Measurements from ENCODE around the gene MAD2L1BP.
A peak's percentile ranks its signal among the peaks of the same experiment; 100 is the strongest.
"Not testable (repeated sequence)": the region's sequence is repeated elsewhere in the genome, so short reads cannot be mapped to it uniquely, and the experiment has no call there.

The MAD2L1BP gene

DNA sequence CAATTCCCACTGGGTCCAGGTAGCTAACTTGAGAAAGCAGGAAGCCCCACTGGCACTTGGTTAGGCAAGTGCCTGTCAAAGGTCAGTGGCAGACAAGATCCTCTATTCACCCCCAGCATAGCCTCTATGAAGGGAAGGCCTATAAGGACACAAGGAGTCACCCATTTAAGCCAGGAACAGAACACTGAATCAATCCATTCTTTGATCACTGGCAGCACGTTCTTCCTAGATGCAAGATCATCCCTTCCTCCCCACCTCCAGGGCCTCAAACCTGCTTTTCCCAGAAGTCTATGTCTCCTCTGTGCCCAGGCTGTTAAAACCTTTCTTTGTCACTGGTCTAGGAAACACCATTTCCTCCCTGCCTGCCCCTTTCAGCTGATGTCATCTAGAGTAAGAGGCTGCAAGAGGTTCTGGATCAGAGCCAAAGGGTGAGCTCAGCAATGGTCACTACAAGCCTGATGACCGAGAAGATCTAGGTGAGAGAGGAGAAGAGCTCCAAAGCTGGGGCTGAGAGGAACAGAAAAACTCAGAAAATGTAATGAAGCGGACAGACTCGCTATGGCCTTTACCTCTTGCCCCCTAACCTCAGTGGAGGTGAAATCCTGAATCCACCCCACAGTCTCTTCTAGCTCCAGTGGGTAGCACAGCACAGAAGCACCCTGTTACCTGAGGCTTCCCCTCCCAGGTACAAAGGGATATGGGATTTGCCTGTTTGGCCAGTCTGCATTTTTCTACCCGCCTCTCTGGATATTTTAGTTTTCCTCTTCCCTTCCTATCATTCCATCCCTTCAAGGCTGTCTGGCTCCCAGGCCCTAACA is 8.4 kb upstream of the MAD2L1BP start:
- peak; percentile 99 for DNase-seq

DNA sequence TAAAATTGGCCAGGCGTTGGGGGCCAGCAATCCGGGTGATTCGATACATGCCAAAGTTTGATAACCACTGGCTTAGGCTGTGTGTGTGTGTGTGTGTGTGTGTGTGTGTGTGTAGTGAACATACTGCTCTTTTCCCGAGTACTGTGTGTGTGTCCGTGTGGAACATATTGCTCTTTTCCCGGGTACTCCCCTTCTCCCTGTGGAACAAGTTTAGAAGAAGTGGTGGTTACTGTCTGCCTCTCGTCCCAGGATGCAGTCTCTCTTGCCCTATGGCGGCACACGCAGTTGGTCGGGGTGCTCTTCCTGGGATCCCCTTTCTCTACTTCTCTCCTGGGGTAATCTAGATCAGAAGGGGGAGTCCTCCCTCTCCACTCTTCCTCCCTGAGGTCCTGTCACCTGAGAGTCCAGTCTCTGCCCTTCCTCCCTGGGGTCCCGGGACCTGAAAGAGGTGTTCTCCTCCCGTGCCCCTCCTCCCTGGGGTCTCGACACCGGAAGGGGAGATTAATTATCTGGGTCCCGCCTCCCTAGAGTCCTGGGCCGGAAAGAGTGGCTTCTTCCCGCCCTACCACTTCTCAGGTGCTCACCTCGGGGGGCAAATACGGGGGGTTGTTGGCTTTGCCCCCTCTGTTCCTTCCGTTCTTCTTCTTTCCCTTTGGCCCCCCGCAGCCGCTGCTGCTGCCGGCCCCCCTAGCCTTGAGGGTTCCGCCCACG is 7.1 kb upstream of the MAD2L1BP start:
- peak; percentile 72 for DNase-seq

DNA sequence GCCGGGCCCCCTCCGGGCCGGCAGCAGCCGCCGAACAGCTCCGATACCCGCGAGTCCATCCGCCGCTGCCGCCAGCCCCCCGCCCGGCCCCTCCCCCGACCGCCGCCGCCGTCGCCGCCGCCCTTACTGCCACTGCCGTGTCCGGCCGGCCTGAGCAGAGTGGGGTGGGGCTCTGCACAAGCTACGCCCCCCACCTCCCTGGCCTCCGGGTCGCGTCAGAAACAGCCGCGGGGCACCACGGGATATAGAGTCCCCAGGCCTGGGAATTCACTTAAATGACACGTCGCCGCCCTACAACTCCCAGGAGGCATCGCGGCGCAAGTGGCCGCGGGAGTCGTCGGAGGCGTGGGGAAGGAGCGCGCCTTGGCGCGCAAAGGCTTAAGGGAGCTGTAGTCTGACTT is 6.5 kb upstream of the MAD2L1BP start, which contains the start of gene GTPBP2:
Gene GTPBP2 (minus strand): TSS at position 161 of the 401 bp plus-strand sequence. CDS start 102 bp downstream, at position 59.
- peak; percentile 100 for DNase-seq

DNA sequence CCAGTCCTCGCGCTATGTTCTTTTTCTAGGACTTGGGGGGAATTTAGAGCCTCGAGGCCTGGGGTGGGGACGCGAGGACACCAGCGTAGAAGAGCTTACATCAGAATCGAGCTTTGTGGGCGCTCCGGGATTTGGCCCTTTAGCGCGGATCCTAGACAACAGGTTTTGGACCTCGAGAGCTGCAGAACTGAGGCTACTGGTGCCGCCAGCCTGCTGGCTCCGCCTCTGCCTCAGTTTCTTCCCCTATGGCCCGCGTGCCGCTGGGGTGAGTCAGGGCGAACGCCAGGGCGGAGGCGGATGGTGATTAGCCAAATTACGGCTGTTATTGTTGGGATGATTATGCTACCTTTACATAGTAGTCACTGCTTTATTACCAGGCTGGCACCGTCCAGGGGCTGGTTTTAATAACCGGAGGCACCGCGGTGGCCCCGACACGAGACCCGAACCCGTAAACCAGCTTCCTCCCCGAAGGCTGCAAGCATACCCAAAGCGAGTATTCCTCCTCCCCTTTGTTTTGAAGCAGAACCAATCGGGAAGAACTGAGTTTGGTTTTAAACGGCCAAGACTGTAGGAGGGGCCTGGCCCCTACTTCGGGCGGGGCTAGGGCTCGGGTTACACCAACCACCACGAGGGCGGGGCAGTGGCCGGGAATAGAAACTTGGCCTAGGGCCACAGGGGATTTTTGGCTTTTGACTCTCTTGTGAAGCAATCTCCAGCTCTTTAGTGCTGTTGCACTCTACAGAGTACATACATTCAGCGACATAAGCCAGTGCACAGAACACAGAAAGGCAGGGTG is 5.9 kb upstream of the MAD2L1BP start:
- peak; percentile 98 for DNase-seq

DNA sequence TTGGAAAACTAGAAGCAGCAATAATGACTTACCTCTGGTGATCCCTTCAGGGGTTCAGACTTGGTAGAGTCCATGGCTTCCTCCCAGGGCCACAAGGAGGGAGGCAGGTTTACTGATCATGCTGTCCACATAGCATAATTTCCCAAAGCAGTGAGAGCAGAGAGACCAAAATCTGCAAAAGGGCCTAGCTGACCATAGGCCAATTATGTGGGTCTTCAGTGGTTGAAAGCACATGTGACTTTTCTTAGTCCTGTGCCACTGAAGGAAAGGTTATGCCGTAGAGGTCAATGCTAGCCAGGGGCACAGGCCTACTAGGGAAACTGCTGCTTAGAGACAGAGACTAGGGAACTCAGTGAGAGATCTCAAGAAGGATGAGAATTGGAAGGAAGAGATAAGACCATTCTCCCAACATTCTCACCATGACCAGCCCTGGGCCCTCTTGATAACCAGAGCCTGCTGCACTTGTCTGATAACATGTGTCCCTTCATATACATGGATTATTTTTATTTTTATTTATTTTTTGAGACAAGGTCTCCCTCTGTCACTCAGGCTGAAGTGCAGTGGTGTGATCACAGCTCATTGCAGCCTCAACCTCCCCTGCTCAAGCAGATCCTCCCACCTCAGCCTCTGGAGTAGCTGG is 4.5 kb upstream of the MAD2L1BP start:
- DNase-seq: peak; percentile 31

DNA sequence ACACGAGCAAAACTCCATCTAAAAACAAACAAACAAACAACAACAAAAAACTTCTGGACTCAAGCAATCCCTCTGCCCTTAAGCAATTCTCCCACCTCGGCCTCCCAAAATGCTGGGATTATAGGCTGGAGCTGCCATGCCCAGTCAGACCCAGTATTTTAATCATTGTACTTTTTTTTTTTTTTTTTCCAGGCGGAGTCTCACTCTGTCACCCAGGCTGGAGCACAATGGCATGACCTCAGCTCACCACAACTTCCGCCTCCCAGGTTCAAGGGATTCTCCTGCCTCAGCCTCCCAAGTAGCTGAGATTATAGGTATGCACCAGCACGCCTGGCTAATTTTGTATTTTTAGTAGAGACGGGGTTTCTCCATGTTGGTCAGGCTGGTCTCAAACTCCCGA is 2.6 kb upstream of the MAD2L1BP start:
- not testable (repeated sequence) for DNase-seq

DNA sequence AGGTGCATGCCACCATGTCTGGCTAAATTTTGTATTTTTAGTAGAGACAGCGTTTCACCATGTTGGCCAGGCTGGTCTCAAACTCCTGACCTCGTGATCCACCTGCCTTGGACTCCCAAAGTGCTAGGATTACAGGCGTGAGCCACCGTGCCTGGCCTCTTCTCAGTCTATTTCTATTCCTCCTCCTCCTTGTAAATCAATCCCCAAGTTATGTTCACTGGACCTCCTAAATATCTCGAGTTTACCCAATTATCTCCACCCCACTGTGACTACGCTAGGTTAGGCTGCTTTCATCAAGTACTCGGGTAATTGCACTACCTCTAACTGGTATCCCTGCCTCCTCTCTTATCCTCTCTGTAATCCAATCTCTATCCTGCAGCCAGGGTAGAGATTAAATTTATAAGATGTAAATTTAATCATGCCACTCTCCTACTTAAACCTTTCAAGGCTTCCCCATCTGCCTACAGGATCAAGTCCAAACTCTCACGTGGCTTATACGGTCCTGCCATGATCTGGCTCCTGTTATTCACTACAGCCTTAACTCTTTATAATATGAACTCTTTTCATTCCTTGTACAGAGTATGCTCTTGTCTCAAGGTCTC is 837 bp upstream of the MAD2L1BP start:
- DNase-seq: no peak

DNA sequence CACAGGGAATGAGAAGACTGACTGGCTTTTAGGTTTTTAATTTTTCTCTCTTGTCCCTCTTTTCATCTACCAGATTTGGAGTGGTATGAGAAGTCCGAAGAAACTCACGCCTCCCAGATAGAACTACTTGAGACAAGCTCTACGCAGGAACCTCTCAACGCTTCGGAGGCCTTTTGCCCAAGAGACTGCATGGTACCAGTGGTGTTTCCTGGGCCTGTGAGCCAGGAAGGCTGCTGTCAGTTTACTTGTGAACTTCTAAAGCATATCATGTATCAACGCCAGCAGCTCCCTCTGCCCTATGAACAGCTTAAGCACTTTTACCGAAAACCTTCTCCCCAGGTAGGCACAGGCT is 644 bp downstream of the MAD2L1BP start:
- DNase-seq: peak; percentile 55

DNA sequence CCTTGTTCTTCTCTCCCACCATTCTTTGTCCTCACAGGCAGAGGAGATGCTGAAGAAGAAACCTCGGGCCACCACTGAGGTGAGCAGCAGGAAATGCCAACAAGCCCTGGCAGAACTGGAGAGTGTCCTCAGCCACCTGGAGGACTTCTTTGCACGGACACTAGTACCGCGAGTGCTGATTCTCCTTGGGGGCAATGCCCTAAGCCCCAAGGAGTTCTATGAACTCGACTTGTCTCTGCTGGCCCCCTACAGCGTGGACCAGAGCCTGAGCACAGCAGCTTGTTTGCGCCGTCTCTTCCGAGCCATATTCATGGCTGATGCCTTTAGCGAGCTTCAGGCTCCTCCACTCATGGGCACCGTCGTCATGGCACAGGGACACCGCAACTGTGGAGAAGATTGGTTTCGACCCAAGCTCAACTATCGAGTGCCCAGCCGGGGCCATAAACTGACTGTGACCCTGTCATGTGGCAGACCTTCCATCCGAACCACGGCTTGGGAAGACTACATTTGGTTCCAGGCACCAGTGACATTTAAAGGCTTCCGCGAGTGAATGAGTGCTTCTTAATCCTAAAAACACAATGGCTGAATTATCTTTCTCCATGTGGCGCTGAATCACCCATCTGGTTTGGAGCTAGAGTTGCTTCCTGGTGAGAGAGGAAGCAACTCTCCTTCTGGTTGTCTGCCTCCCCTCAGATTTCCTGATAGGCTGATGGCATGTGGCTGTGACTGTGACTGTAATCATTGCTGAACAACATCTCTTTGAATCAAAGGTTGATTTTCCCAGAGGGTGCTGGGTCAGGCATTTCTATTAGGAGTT is 4.6 kb downstream of the MAD2L1BP start:
- DNase-seq: no peak

DNA sequence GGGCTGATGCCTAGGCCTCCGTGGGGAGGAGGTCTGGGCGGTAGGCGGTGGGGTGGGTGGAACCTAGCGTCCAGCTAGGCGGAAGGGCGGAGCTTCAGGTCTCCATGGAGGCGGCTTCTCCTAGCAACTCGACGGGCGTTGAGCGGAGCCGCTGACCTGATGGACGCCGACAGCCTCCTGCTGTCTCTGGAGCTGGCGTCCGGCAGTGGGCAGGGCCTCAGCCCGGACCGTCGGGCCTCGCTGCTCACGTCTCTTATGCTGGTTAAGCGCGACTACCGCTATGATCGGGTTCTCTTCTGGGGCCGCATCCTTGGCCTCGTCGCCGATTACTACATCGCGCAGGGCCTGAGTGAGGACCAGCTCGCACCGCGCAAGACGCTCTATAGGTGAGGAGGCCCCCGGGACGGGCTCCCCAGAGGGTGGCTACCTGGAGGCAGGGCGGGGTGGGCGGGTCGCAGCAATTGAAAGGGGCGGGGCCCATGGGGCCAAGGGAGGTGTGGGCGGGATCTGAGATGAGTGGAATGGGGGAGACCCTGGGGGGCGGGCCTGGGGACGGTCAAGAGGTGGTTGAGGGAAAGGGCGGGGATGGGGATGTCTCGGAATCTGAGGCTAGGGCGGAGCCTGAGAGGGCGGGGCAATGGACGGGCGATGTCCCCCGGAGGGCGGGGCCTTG is 9.4 kb downstream of the MAD2L1BP start, which contains the start of gene RSPH9:
Gene RSPH9 (plus strand): TSS at position 97 of the 673 bp plus-strand sequence. CDS start 63 bp downstream, at position 160.
- DNase-seq: peak; percentile 89

DNA sequence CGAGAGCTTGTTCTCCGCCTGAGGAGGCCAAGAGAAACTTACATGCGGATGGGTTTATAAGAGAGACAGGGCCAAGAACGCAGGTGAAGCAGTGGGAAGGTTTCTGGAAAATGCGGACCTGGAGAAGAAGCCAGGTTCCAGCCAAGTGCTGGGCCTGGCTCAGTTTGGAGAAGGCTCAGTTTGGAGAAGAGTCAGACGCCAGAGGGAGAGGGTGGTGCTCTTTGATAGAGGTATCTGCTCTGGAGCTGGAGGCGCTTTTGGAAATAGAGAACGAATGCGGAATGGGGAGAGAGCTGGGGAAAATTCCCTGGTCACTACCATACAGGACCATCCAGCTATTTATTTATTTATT is 9.9 kb downstream of the MAD2L1BP start:
- no peak for DNase-seq

DNA sequence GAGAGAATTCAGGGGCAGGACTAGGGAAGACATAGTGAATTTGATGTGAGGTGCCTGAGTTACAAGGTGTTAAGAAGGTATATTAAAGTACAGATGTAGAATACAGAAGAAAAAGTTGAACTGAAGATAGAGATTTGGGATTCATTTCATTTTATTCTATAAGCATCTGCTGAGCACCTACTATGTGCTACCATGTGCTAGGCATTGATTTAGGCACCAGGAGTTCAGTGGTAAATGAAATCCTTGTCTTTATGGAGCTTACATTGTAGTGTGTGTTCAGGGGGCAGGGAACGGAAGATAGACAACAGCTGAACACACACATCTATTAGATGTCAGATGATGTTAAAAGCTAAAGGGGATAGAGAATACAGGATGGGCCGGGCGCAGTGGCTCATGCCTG is 12.0 kb downstream of the MAD2L1BP start:
- DNase-seq: no peak

DNA sequence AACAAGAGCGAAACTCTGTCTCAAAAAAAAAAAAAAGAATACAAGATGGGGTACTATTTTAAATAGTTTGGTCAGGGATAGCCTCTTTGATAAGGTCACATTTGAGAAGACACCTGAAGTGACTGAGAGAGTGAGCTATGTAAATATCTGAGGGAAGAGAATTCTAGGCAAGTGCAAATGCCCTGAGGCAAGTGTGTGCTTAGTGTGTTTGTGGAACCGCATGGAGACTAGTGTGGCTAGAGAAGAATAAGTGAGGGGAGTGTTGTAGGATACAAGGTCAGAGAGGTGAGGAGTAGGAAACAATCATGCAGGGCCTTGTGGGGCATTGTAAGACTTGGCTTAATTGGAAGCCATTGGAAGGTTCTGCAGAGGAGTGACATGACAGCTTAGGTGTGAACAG is 12.6 kb downstream of the MAD2L1BP start:
- DNase-seq: no peak

DNA sequence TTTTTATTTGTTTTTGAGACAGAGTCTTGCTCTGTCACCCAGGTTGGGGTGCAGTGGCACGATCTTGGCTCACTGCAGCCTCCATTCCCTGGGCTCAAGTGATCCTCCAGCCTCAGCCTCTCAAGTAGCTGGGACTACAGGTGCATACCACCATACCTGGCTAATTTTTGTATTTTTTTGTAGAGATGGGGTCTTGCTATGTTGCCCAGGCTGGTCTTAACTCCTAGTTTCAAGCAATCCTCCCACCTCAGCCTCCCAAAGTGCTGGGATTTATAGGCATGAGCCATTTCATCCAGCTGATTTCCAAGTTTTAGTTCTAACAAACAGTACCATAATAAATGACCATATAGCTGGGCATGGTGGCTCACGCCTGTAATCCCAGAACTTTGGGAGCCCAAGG is 17.2 kb downstream of the MAD2L1BP start:
- DNase-seq: not testable (repeated sequence)

DNA sequence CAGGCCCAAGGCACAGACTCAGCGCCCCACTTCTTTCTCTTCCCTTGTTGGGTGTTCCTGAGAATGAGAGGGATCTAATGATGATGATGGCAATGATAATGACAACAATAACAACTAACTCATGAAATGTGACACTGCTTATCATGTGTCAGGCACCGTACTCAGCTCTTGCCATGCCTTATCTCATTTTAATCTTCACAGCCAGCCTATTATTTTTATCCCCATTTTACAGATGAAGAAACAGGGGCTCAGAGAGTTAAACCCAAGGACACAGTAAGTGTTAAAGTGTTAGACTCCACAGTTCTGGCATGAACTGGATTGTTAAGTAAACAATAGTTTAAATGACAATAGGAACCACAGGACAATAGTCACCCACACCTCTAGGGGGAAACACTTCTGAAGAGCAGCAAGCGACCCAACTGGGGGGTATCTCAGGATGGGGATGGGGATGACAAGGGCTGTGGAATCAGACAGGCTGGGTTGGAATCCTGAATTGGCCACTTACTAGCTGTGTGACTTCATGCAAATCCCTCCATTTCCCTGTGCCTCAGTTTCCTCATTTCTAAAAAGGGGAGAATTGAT is 21.7 kb downstream of the MAD2L1BP start:
- no peak for DNase-seq

DNA sequence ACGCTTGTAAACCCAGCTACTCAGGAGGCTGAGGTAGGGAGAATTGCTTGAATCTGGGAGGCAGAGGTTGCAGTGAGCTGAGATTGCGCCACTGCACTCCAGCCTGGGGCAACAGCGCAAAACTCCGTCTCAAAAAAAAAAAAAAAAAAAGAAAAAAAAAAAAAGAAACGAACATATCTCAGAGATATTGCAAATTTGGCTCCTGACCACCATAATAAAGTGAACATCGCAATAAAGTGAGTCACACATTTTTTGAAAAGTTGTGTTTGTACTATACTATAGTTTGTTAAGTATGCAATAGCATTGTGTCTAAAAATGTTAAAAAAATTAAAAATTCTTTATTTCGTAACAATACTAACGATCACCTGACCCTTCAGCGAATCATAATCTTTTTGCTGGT is 22.5 kb downstream of the MAD2L1BP start:
- DNase-seq: no peak

DNA sequence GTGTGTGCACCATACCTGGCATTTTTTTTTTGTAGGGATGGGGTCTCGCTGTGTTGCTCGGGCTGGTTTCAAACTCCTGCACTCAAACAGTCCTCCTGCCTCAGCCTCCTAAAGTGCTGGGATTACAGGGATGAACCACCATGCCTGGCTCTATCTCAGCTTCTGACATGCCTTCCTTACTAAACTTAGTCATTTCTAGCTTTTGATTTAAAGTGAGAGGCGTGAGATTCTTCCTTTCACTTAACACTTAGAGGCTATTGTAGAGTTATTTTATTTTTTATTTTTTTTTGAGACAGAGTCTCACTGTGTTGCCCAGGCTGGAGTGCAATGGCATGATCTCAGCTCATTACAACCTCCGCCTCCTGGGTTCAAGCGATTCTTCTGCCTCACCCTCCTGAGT is 27.3 kb downstream of the MAD2L1BP start:
- DNase-seq: not testable (repeated sequence)

DNA sequence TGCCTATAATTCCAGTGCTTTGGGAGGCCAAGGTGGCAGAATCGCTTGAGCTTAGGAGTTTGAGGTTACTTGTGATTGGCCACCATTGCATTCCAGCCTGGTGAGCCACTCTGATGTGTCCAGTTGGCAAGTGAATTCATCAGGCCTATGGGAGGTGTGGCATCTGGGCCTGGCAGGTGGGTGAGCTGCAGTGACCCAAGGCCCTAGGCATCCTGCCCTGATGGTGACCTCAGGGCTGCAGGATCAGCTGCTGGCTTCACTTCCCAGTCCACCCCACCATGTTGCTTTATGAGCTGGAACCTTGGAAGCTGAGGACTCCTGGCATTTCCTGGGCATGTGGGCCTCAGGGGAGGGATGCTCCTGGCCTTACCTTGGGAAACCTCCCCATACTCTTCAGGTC is 29.7 kb downstream of the MAD2L1BP start:
- DNase-seq: no peak

DNA sequence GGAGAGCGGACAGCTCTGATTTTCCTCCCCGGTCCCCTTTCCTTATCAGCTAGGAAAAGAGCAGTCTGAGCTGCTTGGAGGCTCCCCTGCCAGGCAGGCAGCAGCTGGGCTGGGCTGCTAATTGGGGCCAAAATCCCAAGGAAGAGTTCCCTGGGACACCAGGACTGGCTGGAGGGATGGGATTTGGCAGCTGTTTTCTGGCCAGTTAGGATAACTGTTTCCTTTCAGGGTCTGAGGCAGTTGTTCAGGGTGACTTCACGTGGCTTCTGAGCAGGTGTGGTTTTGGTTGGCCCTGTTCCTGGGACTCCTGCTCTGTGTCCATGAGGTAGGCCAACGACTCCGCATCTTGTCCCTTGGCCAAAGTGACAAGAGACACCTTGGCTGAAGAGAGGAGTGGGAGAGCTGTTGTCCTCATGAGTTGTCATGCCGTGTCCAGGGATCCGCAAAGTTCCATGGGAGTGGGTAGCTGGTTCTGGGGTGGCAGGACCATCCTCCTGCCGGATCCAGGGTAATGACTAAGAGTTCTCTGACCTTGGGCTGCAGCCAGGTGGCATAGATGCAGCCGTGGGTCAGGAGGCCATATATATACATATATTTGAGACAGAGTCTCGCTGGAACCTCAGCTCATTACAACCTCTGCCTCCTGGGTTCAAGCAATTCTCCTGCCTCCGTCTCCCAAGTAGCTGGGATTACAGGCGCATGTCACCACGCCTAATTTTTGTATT is 30.7 kb downstream of the MAD2L1BP start:
- DNase-seq: no peak

Data from DMS53 (cell line).